SW 1271 (cell line): ENCODE results near the gene LMF1.
"Not testable (repeated sequence)": the region's sequence is repeated elsewhere in the genome, so short reads cannot be mapped to it uniquely, and the experiment has no call there.

Experiments used
- DNase-seq, 2 experiments: peaks; one replicate each; lab custom pipeline; 2025; lab: John Stamatoyannopoulos, UW

The LMF1 gene

GRCh38 chr16:948767-949166 lies 22.0 kb downstream of the LMF1 start:
- not testable (repeated sequence) for DNase-seq

DNA sequence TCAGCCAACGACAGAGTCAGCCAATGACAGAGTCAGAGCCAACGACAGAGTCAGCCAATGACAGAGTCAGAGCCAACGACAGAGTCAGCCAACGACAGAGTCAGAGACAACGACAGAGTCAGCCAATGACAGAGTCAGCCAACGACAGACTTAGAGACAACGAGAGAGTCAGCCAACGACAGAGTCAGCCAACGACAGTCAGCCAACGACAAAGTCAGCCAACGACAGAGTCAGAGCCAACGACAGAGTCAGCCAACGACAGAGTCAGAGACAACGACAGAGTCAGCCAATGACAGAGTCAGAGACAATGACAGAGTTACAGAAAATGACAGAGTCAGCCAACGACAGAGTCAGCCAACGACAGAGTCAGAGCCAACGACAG lies 22.9 kb downstream of the LMF1 start:
- not testable (repeated sequence) for DNase-seq

- no peak for DNase-seq
These were observed 23.4 kb downstream of the LMF1 start for GRCh38 chr16:947255-947921.

GRCh38 chr16:946048-946395 lies 24.8 kb downstream of the LMF1 start:
- DNase-seq = no peak

- no peak for DNase-seq
These were observed 25.3 kb downstream of the LMF1 start for GRCh38 chr16:945271-946047.

DNA sequence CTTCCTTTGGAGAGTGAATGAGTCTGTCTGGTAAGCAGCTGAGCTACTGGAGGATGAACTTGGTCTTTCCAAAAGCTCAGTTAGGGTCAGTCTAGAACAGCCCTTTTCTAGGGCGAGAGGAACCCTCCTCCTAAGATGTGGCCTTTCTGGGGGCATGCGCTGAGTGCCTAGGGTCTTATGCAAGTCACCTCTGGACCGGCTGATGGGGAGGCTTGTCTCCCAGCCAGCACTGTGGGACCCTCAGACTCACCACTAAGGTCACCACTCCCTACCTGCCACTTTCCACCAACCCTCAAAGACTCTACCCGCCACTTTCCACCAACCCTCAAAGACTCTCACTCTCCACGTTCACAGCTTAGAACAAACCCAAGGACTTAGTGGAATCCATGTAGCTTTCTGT lies 26.8 kb downstream of the LMF1 start:
- no peak for DNase-seq

DNA sequence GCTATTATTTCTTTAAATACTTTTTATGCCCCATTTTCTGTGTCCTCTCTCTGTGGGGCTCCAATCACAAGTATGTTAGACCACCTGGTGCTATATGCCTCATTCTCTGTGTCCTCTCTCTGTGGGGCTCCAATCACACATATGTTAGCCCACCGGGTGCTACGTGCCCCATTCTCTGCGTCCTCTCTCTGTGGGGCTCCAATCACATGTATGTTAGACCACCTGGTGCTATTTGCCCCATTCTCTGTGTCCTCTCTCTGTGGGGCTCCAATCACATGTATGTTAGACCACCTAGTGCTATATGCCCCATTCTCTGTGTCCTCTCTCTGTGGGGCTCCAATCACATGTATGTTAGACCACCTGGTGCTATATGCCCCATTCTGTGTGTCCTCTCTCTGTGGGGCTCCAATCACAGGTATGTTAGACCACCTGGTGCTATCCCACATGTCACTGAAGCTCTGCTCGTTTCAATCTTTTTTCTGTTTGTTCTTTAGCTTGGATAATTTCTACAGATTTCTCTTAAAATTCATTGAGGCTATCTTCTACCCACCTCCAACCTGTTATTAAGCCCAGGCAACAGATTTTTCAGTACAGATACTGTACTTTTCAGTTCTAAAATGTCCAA lies 28.2 kb downstream of the LMF1 start:
- DNase-seq = no peak

GRCh38 chr16:939941-940340 lies 30.8 kb downstream of the LMF1 start:
- no peak for DNase-seq

DNA sequence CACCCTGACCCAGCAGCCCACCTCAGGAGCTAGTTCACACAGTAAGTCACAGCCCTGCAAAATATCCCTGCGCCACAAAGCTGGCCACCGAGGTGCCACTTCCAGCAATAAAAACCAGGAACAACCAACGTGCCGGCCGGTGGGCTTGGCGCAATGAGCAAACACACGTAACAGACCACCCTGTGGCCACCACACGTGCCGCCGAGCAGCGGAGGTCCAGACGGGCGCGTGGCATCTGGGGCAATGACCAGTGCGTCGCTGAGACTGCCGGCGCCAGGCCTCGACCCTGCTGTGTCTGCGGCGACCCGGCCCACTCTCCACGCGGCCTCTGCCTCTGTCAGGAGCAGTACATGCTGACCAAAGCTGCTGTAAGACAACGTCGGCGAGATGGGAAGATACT lies 31.5 kb downstream of the LMF1 start:
- no peak for DNase-seq

DNA sequence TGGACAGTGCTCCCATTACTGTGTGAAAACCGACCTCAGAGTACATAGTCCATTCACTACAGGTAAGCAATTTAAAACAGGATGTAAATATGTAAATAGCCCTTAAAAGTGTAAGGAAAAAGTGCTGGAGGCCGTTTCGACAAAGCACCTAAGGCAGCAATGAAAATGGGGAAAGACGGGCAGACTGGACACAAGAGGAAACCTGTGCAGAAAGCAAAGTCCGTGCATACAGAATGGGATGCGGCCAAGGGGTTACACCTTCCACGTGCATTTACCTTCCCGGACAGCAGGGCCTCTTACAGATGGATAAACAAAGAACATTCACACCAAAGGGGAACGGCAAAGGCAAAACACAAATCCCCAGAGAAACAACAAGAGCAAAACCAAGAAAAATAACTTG lies 32.0 kb downstream of the LMF1 start:
- no peak for DNase-seq

GRCh38 chr16:938136-938535 lies 32.6 kb downstream of the LMF1 start:
- no peak for DNase-seq

DNA sequence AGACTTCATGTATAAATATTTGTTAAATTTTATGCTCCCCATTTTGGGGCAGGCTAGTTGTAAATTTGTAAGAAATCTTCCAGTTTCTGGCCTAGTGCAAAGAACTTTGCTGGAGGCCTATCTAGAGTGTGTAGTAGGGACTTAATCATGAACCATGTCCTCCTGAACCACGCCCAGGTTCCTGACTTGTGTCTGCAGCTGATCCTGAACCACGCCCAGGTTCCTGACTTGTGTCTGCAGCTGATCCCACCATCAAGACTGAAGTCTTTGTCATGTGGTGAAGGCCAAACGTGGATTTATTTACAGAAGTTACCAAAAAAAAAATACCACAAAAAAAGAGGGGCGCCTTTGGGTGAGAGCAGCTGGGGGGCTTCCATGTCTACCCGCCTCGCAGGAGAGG lies 33.1 kb downstream of the LMF1 start:
- no peak for DNase-seq

- no peak for DNase-seq
These were observed 33.5 kb downstream of the LMF1 start for GRCh38 chr16:937311-937710.

- DNase-seq = no peak
These were observed 35.1 kb downstream of the LMF1 start for GRCh38 chr16:935684-936083.

- DNase-seq = no peak
These were observed 36.6 kb downstream of the LMF1 start for GRCh38 chr16:934178-934577.

DNA sequence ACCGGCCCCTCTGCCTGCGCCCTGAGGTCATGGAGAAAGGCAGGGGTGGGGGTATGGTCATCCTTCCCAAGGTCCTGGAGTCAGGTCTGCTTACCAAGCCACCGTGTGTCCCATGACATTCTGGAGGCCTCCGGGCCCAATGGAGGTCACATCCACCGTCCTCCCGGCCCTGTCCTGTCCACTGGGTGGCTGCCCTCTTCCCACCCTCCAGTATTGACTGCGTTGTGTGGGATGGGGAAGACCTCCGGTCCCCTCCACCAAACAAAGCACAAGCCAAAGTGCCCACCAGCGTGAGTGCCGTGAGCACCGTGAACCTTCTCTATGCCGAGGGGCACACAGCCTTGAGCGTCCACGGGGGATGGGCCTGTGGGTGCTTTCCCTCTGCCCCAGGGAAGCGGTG lies 37.2 kb downstream of the LMF1 start:
- DNase-seq = no peak

DNA sequence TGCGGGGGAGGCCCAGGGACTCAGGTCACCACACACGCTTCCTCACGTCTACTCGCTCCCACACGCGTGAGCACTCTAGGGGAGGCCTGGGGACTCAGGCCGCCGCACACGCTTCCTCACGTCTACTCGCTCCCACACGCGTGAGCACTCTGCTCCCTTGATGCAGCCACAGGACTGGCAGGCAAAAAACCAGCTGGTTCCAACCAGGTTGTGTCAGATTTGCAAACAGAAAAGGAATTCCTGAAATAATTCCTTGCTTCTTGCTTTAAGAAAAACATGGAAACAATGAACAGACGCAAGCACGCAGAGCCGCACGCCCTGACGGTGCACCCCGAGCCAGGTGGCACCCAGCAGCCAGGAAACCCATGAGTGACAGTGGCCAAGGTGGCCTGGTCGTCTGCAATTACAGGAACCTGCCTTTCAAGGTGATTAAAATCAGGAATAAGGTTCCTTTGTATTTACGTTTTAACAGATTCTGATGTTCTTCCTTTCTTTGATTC lies 37.9 kb downstream of the LMF1 start:
- DNase-seq = no peak

DNA sequence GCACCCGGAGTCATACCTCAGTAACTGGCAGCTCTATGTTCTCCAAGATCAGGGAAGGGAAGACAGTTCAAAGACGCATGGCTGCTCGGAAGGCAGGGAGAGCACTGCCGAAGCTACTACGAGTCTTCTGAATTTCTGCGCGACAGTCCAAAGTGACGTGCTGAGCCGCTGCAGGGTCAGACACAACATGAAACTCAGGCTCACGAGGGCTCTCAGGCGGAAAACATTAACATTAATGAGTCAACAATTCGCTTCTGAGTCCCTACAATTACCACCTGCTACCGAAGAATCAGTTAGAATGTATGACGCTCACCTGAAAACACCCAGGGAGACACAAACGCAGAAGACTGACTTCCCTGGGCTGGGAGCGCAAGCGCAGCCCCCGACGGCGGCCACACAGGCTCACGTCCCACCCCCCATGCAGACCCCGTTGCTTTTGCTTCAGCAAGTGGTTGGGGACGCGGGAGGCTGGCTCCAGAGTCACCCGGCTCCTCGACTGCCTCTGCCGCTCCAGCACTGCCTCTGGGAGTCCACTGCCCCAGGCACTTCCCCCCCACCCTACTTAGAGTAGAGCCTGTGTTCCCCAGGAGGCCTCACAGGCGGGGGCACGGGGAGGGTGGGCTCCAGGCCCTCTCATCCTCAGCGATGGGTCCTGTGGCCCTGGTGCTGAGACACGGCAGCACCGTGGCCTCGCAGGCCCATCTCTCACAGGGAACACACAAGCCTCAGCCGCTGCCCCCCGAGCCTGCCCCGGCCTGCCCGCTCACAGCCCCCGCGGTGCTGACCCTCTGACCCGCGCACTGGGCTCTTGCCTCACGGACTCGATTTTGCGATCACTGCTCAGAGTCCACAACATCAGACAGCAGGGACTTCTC lies 38.9 kb downstream of the LMF1 start:
- no peak for DNase-seq

DNA sequence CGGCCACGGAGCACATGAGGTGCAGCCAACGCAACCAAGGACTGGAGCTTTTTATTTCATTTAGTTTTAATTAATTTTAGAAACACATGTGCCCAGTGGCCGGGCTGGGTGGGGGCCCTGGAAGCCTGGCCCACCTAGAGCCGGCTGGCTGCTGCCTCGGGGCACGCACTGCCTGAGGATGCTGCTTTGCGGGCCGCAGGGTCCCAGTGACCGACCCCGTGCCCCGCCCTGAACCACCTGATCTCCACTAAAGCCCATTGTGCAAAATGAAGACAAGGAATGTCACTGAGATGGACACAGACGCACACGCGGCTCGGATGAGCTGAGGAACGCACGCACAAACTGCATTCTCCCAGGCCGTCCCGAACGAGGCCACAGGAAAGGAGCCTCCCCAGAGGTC lies 39.6 kb downstream of the LMF1 start:
- DNase-seq = no peak

GRCh38 chr16:930511-930910 lies 40.3 kb downstream of the LMF1 start:
- no peak for DNase-seq

GRCh38 chr16:930076-930475 lies 40.7 kb downstream of the LMF1 start:
- no peak for DNase-seq
